GM12892 (cell line): ENCODE results near the gene MGLL.

Experiments
- POLR2A ChIP-seq: IDR thresholded peaks from 2 replicates; pipeline ENCODE4 v1.6.1; 2011; ENCODE audit warnings: low read depth, low read length, control low read depth
- POLR2AphosphoS5 ChIP-seq: IDR thresholded peaks from 2 replicates; pipeline ENCODE4 v1.6.1; 2011; ENCODE audit warnings: low read depth, low read length, control low read depth
- TAF1 ChIP-seq: IDR thresholded peaks from 2 replicates; pipeline ENCODE4 v1.6.1; 2011; ENCODE audit warnings: low read depth, mild to moderate bottlenecking, control low read depth, low read length, borderline replicate concordance

DNA sequence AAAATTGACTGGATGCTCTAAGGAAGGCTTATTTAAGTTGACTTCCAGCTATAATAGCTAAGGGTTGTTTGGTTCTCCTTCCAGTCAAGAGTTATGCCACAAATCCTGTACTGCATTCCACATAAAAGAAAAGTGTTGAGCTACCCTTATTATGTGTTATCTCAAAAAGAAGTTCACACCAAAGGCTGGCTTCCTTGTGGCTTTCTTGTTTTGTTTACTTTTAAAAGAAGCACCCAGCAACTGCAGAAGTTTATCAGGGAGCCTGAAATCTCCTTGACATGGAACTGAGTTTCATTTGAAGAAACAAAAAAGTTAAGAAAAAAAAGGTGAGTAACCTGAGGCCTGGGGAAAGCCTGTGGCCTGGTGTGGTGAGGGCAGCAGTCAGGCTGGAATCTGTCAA lies 10.2 kb downstream of the MGLL start:
- TF ChIP-seq POLR2A (no peak), POLR2AphosphoS5 (no peak), TAF1 (no peak)
